GM18498 (cell line): ENCODE data around the gene ASCC3.

Source experiments
- ATAC-seq: cut with Tn5 transposase; IDR thresholded peaks from one replicate; pipeline ENCODE4 v1.9.1; 2021; ENCODE audit warnings: mild to moderate bottlenecking, moderate library complexity; ENCODE audit not compliant: unreplicated experiment

ASCC3 gene

DNA sequence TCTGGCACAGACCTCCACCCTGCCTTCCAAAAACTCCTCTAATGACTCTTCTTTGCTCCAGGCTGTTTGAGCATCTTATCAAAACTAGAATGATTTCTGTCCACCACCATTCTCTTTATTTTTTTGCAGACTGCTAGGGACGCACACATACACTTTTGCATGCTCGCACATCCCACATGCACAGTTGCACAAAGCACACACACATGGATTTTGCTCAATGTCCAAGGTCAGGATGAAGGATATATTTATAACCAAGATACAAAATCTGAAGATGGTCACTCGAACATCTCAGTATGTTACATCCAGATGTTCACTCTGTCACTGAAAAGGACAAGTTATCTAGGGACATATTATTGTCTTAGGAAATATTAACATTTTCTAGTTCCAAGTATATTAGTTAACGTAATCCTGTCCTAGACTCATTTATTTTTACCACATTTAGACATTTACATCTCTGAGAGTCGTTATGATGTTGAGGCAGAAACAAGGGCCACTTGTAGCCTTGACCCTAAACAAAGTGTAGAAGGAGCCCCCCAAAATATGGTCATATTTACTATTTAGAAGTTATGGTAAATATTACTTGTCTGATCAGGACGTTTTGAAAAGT, 413.0 kb downstream of the ASCC3 start:
- ATAC-seq: no peak

GRCh38 chr6:100467129-100468015, 413.8 kb downstream of the ASCC3 start:
- ATAC-seq: no peak

DNA sequence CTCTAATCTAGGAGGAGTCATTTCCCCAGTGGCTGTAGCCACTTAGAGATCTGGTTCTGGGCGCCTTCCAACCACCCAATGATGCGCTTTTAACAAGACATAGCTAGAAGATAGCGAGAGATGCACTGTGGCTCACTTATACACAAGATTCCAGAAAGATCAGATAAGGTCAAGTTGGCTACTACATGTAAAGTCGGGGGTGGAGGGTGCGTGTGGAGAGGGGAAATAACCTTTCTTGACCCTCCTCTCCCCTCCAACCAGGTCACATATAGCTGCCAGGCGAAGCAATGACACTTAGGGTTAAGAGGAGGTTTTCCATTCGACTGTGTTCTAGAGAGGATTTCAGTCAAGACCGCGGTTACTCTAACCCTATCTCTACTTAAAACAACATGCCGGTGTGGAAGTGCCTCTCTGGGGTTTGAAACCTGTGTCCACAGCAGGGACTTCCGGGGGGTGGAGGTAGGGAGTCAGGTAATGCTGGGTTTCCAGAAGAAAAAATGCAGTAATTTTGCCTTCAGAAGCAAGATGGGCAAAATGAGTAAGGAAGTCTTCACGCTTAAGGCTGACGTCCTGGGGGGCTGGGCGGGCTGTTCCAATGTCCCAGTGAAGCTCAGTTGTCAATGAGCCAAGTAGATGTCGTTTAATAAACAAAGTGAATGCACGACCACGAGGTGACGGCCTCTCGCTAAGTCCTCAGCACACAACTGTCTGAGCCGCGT, 414.6 kb downstream of the ASCC3 start:
- no peak for ATAC-seq

DNA sequence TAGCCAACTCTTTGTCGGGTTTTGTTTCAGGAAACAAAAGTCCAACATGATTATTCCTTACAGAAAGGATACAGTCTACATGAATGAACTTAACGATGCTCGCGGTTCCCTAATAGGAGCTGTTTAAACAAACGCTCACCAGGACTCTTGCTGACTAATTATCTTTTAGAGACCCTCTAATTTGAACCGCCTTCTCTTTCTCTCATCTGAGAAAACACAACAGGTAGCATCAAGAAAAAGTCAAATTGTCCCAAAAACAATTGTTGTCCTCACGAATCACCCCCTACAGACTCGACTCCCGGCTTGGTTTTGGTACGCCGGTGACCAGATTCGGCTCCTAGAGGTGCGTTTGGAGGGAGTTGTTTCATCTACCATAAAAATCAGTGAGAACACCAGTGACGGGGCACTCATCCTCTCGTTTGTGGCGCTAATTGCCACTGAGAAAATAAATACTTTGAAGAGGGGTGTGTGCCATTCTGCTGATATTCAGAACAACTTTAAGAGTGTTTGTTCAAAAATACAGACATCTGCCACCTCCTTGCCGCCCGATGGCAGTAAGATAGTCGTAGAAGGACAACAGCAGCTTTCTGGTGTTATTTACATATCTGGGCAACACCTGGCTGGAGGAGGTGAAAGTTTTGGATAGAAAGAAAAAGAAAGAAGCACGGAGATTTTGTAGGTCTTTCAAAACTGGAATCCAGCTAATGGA, 415.3 kb downstream of the ASCC3 start:
- ATAC-seq: no peak

DNA sequence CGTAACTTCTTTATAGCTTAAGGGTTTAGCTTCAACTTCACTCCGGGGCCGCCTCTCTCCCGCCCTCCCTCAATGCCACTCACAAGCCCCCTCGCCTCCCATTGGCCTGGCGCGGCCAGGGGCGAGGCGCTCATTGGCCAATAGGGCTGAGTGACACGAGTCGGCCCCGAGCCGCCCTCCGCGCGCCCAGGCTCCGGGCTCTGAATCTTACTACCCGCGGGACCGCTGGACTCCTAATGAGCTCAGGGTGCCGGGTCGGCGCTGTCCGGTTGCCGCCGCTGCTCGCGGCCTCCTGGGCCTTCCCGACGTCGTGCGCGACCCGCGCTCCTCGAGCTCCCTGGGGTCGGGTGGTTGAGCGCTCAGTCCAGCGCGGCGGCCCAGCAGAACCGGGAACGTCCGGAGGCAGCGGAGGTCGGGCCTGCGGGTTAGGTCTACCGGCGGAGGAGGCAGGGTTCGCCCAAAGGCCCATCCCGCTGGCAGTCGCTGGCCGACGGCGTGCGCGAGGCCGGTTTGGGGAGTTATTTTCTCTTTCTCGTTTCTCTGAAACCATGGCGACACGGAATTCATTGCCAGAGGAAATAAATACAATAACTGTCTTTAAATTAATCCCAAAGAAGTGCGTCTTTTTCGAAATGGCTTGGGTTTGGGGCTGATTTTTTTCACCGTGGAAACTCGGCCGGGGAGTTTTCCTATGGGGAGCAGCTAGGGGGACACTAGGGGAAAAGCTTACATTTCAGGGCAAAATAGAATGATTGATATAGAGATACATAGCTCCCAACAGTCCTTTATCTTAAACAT, 416.0 kb downstream of the ASCC3 start, which contains the start of gene SIM1:
SIM1 (minus strand) TSS at position 19 of the 798 bp plus-strand sequence. CDS start 1,453 bp downstream, outside the sequence.
- peak; percentile 57 for ATAC-seq

DNA sequence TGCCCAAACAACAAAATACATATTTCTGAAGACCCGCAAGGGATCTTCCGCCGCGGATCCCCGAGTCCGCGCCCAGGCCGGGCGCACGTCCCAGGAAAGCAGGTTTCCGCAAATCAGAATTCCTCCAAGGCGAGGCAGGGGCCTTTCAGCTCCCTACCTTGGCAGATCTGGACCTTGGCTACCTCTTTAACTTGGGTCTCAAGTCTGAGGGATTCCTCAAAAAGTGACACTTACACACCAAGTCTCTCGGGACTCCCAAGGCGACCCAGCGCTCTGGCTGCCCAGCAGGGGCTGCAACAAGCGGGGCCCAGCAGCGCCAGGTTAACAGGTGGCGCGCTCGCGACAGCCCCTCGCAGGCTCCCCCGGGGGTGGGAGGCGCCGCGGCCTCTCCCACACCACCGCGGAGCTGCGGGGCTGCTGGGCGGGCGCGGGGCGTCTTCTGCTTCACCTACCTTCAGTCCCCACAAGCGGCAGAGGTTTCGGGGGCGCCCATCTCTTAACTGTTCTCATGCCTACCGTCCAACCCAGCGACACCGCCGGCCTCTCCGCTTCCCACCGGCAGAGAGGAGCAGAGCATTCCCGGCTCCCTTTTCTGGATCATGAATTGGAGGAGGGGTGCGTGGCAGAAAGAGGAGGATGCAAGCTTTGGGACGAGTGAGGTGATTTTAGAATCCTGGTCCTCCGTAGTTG, 416.8 kb downstream of the ASCC3 start:
- no peak for ATAC-seq

GRCh38 chr6:100463630-100464161, 417.4 kb downstream of the ASCC3 start:
- no peak for ATAC-seq

DNA sequence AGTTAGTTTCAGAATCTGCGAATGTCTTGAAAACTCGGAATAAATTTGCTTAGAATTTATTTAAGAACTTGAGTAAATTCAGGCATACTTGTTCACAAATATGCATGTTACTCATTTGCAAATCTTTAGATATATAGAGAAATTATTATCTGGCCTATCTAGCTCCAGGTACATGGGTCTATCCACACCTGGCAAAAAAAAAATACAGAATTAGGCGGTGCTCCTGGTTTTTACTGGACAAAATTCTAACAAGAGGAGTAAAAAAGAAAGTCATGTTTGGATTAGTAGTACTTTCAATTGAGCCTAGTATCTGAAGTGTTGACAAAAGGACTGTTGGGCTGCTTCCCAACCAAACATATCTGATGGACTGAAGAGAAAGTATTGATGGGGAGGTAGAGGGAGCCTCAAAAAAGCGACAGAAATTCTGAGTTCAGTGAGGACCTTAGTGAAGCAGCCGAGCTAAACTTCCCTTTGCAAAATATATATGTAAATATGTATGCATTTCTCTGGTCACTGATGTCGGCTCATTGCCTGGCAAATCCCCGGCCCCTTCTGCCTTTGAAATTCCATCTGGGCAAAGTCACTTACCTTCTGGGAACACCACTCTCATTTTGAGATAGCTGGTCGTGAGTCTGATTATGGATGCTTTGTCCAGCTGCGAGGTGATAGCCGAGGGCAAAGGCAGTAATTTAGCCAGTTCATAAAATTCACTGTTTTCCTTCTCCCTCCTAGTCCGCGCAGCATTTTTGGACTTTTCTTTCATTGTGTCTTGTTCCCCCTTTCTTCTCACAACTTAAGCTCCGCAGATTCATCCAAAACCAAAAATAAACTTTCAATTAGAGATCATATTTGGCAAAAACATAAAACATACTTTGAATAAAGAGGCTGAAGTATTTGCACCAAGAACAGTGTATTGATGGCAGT, 418.2 kb downstream of the ASCC3 start:
- ATAC-seq: no peak

GRCh38 chr6:100461917-100462705, 419.0 kb downstream of the ASCC3 start:
- no peak for ATAC-seq

DNA sequence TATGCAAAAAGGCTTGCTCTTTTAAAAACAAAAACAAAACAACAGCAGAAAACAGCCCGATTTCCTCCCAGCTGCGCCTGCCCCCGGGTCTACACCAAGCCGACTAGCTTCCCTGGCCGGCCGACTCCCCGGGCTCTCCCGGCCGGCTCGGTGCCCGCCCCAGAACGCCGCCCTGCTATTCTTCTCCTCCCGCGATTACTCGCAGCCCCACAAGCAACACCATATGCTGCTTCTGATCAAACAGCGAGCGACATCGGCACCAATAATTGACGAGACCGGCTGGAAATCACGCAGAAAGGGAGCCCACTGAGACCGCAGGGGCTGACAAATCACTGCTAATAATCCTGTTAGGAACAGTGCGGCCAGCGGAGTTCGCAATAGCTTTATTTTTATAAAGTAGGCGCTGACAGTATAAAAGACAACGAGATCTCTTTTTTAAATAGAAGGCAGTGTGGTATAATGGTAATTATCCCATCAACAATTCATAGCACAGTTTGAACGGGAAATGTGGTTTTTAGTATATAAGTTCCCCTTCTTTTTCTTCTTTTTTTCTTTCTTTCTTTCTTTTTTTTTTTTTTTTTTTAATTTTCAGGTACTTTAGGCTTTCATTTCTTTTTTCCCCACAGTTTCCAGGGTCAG, 419.7 kb downstream of the ASCC3 start:
- ATAC-seq: no peak

DNA sequence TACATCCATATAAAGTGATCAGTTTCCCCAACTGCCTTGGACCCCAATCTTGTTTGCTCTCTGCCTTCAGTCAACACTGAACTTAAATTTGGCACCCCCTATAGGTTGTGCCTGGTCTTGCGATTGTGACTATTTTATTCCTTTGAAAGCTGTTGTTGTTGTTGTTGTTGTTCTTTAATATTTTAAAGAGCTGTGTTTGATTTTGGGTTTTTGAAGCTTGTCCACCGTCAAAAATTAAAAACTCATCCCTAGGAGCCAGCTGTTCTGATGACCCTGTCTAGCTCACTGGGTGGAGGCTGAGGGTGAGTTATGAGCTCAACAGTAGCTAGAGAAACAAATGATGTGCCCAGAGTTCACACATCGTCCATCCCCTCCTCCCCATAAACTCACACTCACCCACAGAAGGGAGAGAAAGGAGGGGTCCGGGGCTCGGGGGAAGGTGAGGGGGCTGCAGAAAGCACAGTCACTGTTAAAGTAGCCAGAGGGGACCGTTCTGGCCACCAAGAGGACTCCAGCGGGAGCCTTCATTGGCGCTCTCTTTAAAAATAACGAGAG, 420.4 kb downstream of the ASCC3 start:
- no peak for ATAC-seq

DNA sequence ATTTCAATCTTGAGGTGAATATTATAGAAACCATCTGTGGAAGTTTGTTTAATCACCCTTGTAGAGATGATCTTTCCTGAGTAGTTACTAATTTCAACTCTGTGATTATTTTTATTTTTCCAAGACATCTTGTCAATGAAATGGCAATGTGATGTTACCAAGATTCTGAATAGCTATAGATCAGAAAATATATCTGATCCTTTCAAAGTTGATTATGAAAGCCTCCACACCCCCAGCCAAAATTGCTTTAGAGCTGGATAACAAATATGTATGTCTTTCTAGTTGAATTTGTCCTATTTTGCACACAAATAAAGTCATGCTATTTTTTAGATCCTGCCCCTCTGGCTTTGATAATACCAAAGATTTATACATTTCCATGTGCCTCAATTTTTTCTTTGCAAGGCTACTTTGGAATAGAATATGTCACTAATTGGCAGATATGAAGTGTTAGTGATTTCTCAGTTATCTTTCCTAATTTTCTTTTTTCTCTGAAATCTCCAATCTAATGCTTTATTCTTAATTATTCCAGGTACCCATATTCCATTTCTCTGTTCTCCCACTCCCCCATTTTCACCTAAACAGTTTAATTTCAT, 421.4 kb downstream of the ASCC3 start:
- no peak for ATAC-seq

DNA sequence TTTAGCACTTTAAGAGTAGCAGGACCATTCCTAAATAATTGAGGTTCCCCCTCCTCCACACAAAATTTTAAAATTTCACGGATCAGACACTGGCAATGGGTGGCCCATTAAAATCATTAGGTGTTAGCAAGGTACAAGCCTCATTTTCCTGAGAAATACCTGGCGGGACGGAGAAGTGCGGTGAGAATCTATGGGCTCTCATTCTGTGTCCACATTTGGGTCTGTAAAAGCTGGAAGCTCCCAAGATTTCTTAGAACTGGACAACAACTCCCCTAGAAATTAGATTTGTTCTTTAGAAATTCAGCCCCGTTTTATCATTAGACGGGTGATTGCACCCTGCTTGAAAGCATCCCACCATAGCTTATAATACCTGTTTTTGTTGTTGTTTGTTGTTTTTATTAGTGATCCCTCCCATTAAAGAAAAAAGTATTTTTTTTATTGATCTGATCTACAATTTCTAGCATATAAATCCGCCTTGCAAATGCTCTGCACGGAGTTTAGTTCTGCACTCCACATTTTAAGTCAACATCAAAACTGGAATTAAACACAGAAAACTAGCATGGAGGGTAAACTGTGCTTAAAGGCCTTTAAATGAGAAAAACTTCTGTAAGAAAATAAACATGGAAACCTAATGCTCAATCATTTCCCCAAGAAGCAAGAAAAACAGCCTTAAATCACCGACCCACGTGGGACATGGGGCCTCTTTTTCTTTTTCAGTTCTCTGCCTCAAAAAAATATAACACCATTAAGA, 422.1 kb downstream of the ASCC3 start:
- ATAC-seq: no peak
